Measurements from ENCODE around the gene SDHC. TPM values are rescaled to one million over a fixed set of nuclear protein-coding genes. Genes with fewer than 3 reads are reported as not detected.

The SDHC gene
- total RNA-seq, 2 experiments from 2014 or later, result 33.0 to 37.2 TPM

DNA sequence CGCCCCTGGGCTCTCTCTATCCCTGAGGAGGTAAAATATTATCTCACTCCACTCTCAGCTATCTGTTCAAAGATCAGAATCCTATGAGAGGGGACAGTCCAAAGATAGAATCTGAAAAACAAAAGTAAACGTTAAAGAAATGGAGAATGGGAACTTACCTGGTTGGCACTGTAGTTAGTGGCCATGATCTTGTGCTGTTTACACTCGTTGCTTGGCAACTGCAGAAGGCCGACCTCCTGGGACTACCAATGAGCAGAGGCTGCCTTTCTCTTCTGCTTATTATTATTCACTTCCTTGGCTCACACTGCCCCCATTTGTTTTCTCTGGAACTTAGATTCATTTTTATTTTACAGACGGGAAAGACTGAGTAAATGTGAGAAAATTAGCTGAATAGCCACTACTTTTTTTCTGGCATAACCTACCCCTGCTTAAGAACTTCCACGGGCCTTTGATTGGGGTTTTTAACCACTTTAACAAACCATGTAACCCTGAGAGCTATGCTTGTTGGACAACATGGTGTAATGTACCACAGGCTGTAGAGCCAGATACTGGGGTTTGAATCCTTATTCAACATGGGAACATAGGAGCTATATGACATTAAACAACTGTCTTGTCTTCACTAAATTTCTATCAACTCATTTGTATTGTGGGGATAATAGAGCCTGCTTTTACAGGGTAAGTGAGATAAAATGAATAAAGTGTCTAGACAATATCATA lies 53.7 kb downstream of the SDHC start, which contains the start of gene CFAP126:
Gene CFAP126 (minus strand): TSS at position 193 of the 717 bp plus-strand sequence. CDS start 8 bp downstream, at position 185.
- ChIA-PET CTCF (interaction anchor here (0.8 to 1.5 kb wide), 8 partner anchors 13 to 296 kb away, joined by 3 to 4 read pairs (median 4); partner anchors contain the start of gene PPOX), POLR2A (interaction anchor here (1.0 kb wide), 1 partner anchor 22 kb away, joined by 3 read pairs; no protein-coding TSS in a partner anchor)
- Mint-ChIP-seq H3K27me3 (no peaks in the 10 kb centered on the region), H3K4me3 (no peak within 1 kb of the TSS), H3K9me3 (no peaks in the 10 kb centered on the region), H3K36me3 (ENCODE audit: low read depth) (peaks cover 31% of the 10 kb centered on the region), H3K27ac (peak within 1 kb of the TSS; percentile 67), H3K4me1 (ENCODE audit: low read depth) (peaks cover 9% of the 10 kb centered on the region)
- ATAC-seq (ENCODE audit: poor library complexity), result peak; percentile 100
- TF ChIP-seq CTCF (IDR thresholded peaks at IDR 0.05), result no peak
- H3K27ac ChIP-seq (ENCODE audit: low read depth in 1 of 2, low read length in 2 of 2), result peak within 1 kb of the TSS; percentile 27 to 57
- peaks cover 24% of the 10 kb centered on the region for H3K36me3 ChIP-seq (ENCODE audit: insufficient read depth, low read length)
- no peaks in the 10 kb centered on the region for H3K4me1 ChIP-seq (ENCODE audit: insufficient read depth, low read length)
- no peak within 1 kb of the TSS for H3K4me3 ChIP-seq (ENCODE audit: low read length)
- intact Hi-C loops (cut with DNase I, micrococcal nuclease), result no loop called here
- H3K27me3 ChIP-seq (ENCODE audit: control insufficient read depth in 1 of 2, insufficient read depth in 2 of 2, low read length in 2 of 2), result no peaks in the 10 kb centered on the region
- peak in 10 of 14 experiments; percentile 12 to 88 (median 48) for DNase-seq
- H3K9me3 ChIP-seq (ENCODE audit: control insufficient read depth in 1 of 2, insufficient read depth in 1 of 2, low read length in 2 of 2), result no peaks in the 10 kb centered on the region

DNA sequence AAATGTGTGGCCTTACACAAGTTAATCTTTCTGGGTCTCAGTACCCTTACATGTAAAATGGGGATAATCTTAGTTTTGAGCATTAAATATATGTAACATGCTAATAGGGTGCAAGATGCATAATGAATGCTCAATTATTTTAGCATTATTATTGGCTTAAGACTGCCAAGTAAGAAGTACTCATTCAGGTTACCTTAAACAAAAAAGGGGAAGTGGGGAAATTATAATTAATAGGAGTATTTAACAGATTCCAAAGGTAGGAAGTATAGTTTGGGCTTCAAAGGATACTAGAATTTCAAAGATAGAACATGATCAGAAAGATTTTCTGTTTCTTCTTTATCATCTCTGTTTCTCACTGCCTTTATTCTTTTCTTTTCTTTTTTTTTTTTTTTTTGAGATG lies 59.3 kb downstream of the SDHC start:
- H3K27me3 ChIP-seq (ENCODE audit: control insufficient read depth in 1 of 2, insufficient read depth in 2 of 2, low read length in 2 of 2), result no peaks in the 10 kb centered on the region

GRCh38 chr1:161374373-161374772 lies 60.2 kb downstream of the SDHC start:
- no peaks in the 10 kb centered on the region for H3K9me3 ChIP-seq (ENCODE audit: control insufficient read depth in 1 of 2, insufficient read depth in 1 of 2, low read length in 2 of 2)
- H3K27ac Mint-ChIP-seq, result no peak overlapping the region
- H3K4me1 Mint-ChIP-seq (ENCODE audit: low read depth), result no peaks in the 10 kb centered on the region
- no peak overlapping the region for H3K27ac ChIP-seq (ENCODE audit: low read depth in 1 of 2, low read length in 2 of 2)
- CTCF ChIA-PET, result interaction anchor here (0.6 to 0.9 kb wide), 3 partner anchors 8 to 83 kb away, joined by 3 read pairs; no protein-coding TSS in a partner anchor
- no peak overlapping the region for H3K4me3 ChIP-seq (ENCODE audit: low read length)
- intact Hi-C loops (cut with DNase I, micrococcal nuclease), result no loop called here
- DNase-seq (no peak), ATAC-seq (ENCODE audit: poor library complexity) (no peak)
- no peaks in the 10 kb centered on the region for H3K36me3 Mint-ChIP-seq (ENCODE audit: low read depth)
- H3K9me3 Mint-ChIP-seq, result no peaks in the 10 kb centered on the region
- no peaks in the 10 kb centered on the region for H3K27me3 Mint-ChIP-seq
- POLR2A ChIA-PET, result no interaction called here
- H3K4me3 Mint-ChIP-seq, result no peak overlapping the region
- H3K27me3 ChIP-seq (ENCODE audit: control insufficient read depth in 1 of 2, insufficient read depth in 2 of 2, low read length in 2 of 2), result no peaks in the 10 kb centered on the region
- H3K36me3 ChIP-seq (ENCODE audit: insufficient read depth, low read length), result no peaks in the 10 kb centered on the region
- no peak for TF ChIP-seq CTCF (IDR thresholded peaks at IDR 0.05)
- no peaks in the 10 kb centered on the region for H3K4me1 ChIP-seq (ENCODE audit: insufficient read depth, low read length)

More for the DNA sequence above, 59.3 kb downstream of the SDHC start:
- no peak overlapping the region for H3K27ac ChIP-seq (ENCODE audit: low read depth in 1 of 2, low read length in 2 of 2)
- H3K36me3 ChIP-seq (ENCODE audit: insufficient read depth, low read length), result no peaks in the 10 kb centered on the region
- H3K4me1 ChIP-seq (ENCODE audit: insufficient read depth, low read length), result no peaks in the 10 kb centered on the region
- H3K27me3 Mint-ChIP-seq, result no peaks in the 10 kb centered on the region
- no peak for ATAC-seq (ENCODE audit: poor library complexity)
- intact Hi-C loops (cut with DNase I, micrococcal nuclease), result no loop called here
- POLR2A ChIA-PET, result no interaction called here
- TF ChIP-seq CTCF (IDR thresholded peaks at IDR 0.05), result no peak
- no peaks in the 10 kb centered on the region for H3K9me3 ChIP-seq (ENCODE audit: control insufficient read depth in 1 of 2, insufficient read depth in 1 of 2, low read length in 2 of 2)
- no peak for DNase-seq
- H3K4me3 Mint-ChIP-seq, result no peak overlapping the region
- no peaks in the 10 kb centered on the region for H3K36me3 Mint-ChIP-seq (ENCODE audit: low read depth)
- no peaks in the 10 kb centered on the region for H3K4me1 Mint-ChIP-seq (ENCODE audit: low read depth)
- no peak overlapping the region for H3K27ac Mint-ChIP-seq
- no peak overlapping the region for H3K4me3 ChIP-seq (ENCODE audit: low read length)
- CTCF ChIA-PET, result interaction anchor here (0.8 to 0.9 kb wide), 2 partner anchors 8 to 82 kb away, joined by 3 read pairs; no protein-coding TSS in a partner anchor
- H3K9me3 Mint-ChIP-seq, result no peaks in the 10 kb centered on the region
